ENCODE measurements around the gene PELI3. TPM values are rescaled to one million over a fixed set of nuclear protein-coding genes. Genes with fewer than 3 reads are reported as not detected.

Gene PELI3
- 10 to 100 TPM; 14.4 to 26.4 (median 20.4) TPM for total RNA-seq

GRCh38 chr11:66466225-66467033, at the start of gene PELI3:
PELI3 (plus strand) TSS chr11:66466905; CDS start chr11:66468129, 1,224 bp downstream.
- TF ChIP-seq CTCF (IDR thresholded peaks at IDR 0.05) = no peak
- peak in 1 of 2 donors; percentile 40 for TF ChIP-seq EP300 (IDR thresholded peaks at IDR 0.05)
- peak in 1 of 2 donors; percentile 37 for TF ChIP-seq POLR2A (IDR thresholded peaks at IDR 0.05)
- Histone ChIP-seq H3K27me3 (no peaks in the 10 kb centered on the region), H3K27ac (peak within 1 kb of the TSS; percentile 75 to 92 (median 81)), H3K36me3 (peaks cover 0 to 15% (median 0%) of the 10 kb centered on the region in 3 donors), H3K4me1 (peaks cover 0 to 22% (median 7%) of the 10 kb centered on the region in 4 donors), H3K9me3 (peaks cover 0 to 10% (median 0%) of the 10 kb centered on the region in 4 donors), H3K4me3 (peak within 1 kb of the TSS; percentile 50 to 87 (median 70))
- peak; percentile 87 to 91 for DNase-seq (ENCODE audit: low spot score in 2 of 2)
- WGBS, 2 donors = 1 to 2% methylated on average over 33 to 39 of the region's 63 CpGs

GRCh38 chr11:66417000-66417399, 49.7 kb upstream of the PELI3 start:
- no peak for DNase-seq (ENCODE audit: low spot score in 2 of 2)
- H3K27me3 ChIP-seq = peaks cover 0 to 42% of the 10 kb centered on the region in 2 donors
- H3K27ac ChIP-seq = no peak overlapping the region
- H3K9me3 ChIP-seq = no peaks in the 10 kb centered on the region
- no peaks in the 10 kb centered on the region for H3K36me3 ChIP-seq
- TF ChIP-seq CTCF (IDR thresholded peaks at IDR 0.05) = no peak
- TF ChIP-seq EP300 (IDR thresholded peaks at IDR 0.05) = no peak
- no peak for TF ChIP-seq POLR2A (IDR thresholded peaks at IDR 0.05)
- no peak overlapping the region for H3K4me3 ChIP-seq
- WGBS, 2 donors = 62 to 64% methylated on average over 11 of the region's 11 CpGs
- peaks cover 0 to 15% (median 4%) of the 10 kb centered on the region in 4 donors for H3K4me1 ChIP-seq

GRCh38 chr11:66418168-66418985, 48.3 kb upstream of the PELI3 start:
- no peaks in the 10 kb centered on the region for H3K9me3 ChIP-seq
- peak in 1 of 2 donors; percentile 45 for DNase-seq (ENCODE audit: low spot score in 2 of 2)
- H3K27ac ChIP-seq = no peak overlapping the region
- WGBS, 2 donors = 10 to 11% methylated on average over 16 of the region's 16 CpGs
- H3K4me3 ChIP-seq = no peak overlapping the region
- TF ChIP-seq CTCF (IDR thresholded peaks at IDR 0.05) (peak in 1 of 5 experiments; percentile 12), EP300 (IDR thresholded peaks at IDR 0.05) (peak in 1 of 2 donors; percentile 30), POLR2A (IDR thresholded peaks at IDR 0.05) (no peak)
- no peaks in the 10 kb centered on the region for H3K36me3 ChIP-seq
- H3K4me1 ChIP-seq = peaks cover 0 to 15% (median 4%) of the 10 kb centered on the region in 4 donors
- H3K27me3 ChIP-seq = peaks cover 0 to 38% of the 10 kb centered on the region in 2 donors

GRCh38 chr11:66418986-66419308, 47.8 kb upstream of the PELI3 start:
- no peaks in the 10 kb centered on the region for H3K9me3 ChIP-seq
- peaks cover 0 to 38% of the 10 kb centered on the region in 2 donors for H3K27me3 ChIP-seq
- 41 to 45% methylated on average over 3 of the region's 3 CpGs for WGBS, 2 donors
- TF ChIP-seq CTCF (IDR thresholded peaks at IDR 0.05) (no peak), POLR2A (IDR thresholded peaks at IDR 0.05) (no peak), EP300 (IDR thresholded peaks at IDR 0.05) (no peak)
- peaks cover 0 to 15% (median 4%) of the 10 kb centered on the region in 4 donors for H3K4me1 ChIP-seq
- no peak overlapping the region for H3K27ac ChIP-seq
- no peak overlapping the region for H3K4me3 ChIP-seq
- no peak for DNase-seq (ENCODE audit: low spot score in 2 of 2)
- H3K36me3 ChIP-seq = no peaks in the 10 kb centered on the region
